H4 (cell line): ENCODE measurements around the gene MSI1. TPM values are rescaled to one million over a fixed set of nuclear protein-coding genes. Genes with fewer than 3 reads are reported as not detected.

Experiments used
- DNase-seq: peaks from one replicate; pipeline ENCODE4 v3.0.0-alpha.2; 2015; ENCODE audit warnings: low spot score
- total RNA-seq: library from RNA; depleted of rRNA; stranded (reverse); fragments of >200 nt; shearing (Covaris generic); gene quantifications from 2 replicates; pipeline ENCODE4 v1.2.3, GENCODE V29; 2014

Gene MSI1
- total RNA-seq, 1 experiment from 2014 or later: 0.72 TPM

GRCh38 chr12:120376934-120377572, 8.1 kb upstream of the MSI1 start:
- no peak for DNase-seq

- DNase-seq: no peak
Measured at GRCh38 chr12:120376416-120376815, 7.5 kb upstream of the MSI1 start.

GRCh38 chr12:120376009-120376408, 7.0 kb upstream of the MSI1 start:
- DNase-seq: no peak

- DNase-seq: no peak
Measured at GRCh38 chr12:120373683-120374082, 4.7 kb upstream of the MSI1 start.

- DNase-seq: no peak
Measured at GRCh38 chr12:120370343-120371243, 1.6 kb upstream of the MSI1 start.

GRCh38 chr12:120369603-120370342, 809 bp upstream of the MSI1 start:
- no peak for DNase-seq

GRCh38 chr12:120367924-120368788, 808 bp downstream of the MSI1 start:
- DNase-seq: no peak

GRCh38 chr12:120367233-120367923, 1.6 kb downstream of the MSI1 start:
- no peak for DNase-seq

- DNase-seq: no peak
Measured at GRCh38 chr12:120366845-120367232, 2.1 kb downstream of the MSI1 start.

GRCh38 chr12:120366341-120366705, 2.6 kb downstream of the MSI1 start:
- DNase-seq: no peak

GRCh38 chr12:120365675-120366340, 3.2 kb downstream of the MSI1 start:
- no peak for DNase-seq

- DNase-seq: no peak
Measured at GRCh38 chr12:120364487-120364886, 4.5 kb downstream of the MSI1 start.

- no peak for DNase-seq
Measured at GRCh38 chr12:120363274-120363855, 5.6 kb downstream of the MSI1 start.

GRCh38 chr12:120362516-120363273, 6.3 kb downstream of the MSI1 start:
- no peak for DNase-seq

GRCh38 chr12:120361506-120362208, 7.3 kb downstream of the MSI1 start:
- DNase-seq: no peak

- no peak for DNase-seq
Measured at GRCh38 chr12:120359128-120359527, 9.8 kb downstream of the MSI1 start.

GRCh38 chr12:120358412-120359100, 10.4 kb downstream of the MSI1 start:
- no peak for DNase-seq

GRCh38 chr12:120357104-120357503, 11.9 kb downstream of the MSI1 start:
- no peak for DNase-seq
